Right lobe of liver (tissue), 6 donors: Measurements from ENCODE around the gene FEV. TPM values are rescaled to one million over a fixed set of nuclear protein-coding genes. Genes with fewer than 3 reads are reported as not detected.
A peak's percentile ranks its signal among the peaks of the same experiment; 100 is the strongest.

ENCODE experiments used
- ATAC-seq, 4 donors: fragments of 200-7000 bp; cut with Tn5 transposase; one replicate each; pipeline ENCODE4 v1.9.1; 2020; ENCODE audit warnings: mild to moderate bottlenecking in 4 of 4, moderate library complexity in 4 of 4
- DNase-seq, 3 donors: peaks; one replicate each; pipeline ENCODE4 v3.0.0-alpha.2; 2020
- H3K27ac ChIP-seq, 3 donors: fragments of 200-600 bp; one replicate each; pipeline ENCODE4 v1.8.0; 2022
- H3K27me3 ChIP-seq, 2 donors: fragments of 200-600 bp; one replicate each; pipeline ENCODE4 v1.8.0; 2022
- H3K36me3 ChIP-seq, 4 donors: fragments of 200-600 bp; sonication (generic) in 1 of 4; one replicate each; pipeline versions ENCODE4 v1.5.1 to v1.8.0; 2017 to 2022; ENCODE audit warnings: control low read depth in 1 of 4
- H3K4me1 ChIP-seq, 4 donors: fragments of 200-600 bp; sonication (generic) in 1 of 4; one replicate each; pipeline versions ENCODE4 v1.5.1 to v1.8.0; 2017 to 2022; ENCODE audit warnings: control low read depth in 1 of 4
- H3K4me3 ChIP-seq, 3 donors: fragments of 200-600 bp; one replicate each; pipeline ENCODE4 v1.8.0; 2022
- H3K9me3 ChIP-seq, 4 donors: fragments of 200-600 bp; sonication (generic) in 1 of 4; one replicate each; pipeline versions ENCODE4 v1.5.1 to v1.8.0; 2017 to 2022; ENCODE audit warnings: control low read depth in 1 of 4
- POLR2A ChIP-seq: fragments of 450-650 bp; IDR thresholded peaks from one replicate; pipeline ENCODE4 v1.6.1; 2017; ENCODE audit warnings: antibody characterized with exemption, mild to moderate bottlenecking
- WGBS: methylation state at CpG from one replicate; pipeline ENCODE4 v1.1.6; 2018; ENCODE audit warnings: low coverage, low lambda C conversion rate; ENCODE audit not compliant: insufficient coverage; ENCODE audit errors: missing lambda C conversion rate; 5-methylcytosine and 5-hydroxymethylcytosine counted together
- intact Hi-C, 2 donors: fragments of 100-400 bp; cut with DNase I; formaldehyde crosslinking; loops; one replicate each; pipeline versions ENCODE4 v1.11.2 to v1.14.1; 2022
- total RNA-seq, 6 experiments: library from RNA; depleted of rRNA in 2 of 6; stranded (reverse); fragments of >200 nt in 2 of 6; fragmentation: NEBNext Ultra II Directional in 3 of 6; extraction: Animal tissue kit (Norgen Biotek cat#: 25700) in 3 of 6; gene quantifications; one replicate each; pipeline versions ENCODE4 v1.1.0 to v1.2.4, GENCODE V29; 2016 to 2023
- TF ChIP-seq, protein P1 (sequence below), 4 donors: fragments of 200-600 bp in 3 of 4; fragments of 450-650 bp in 1 of 4; IDR thresholded peaks; one replicate each; pipeline versions ENCODE4 v1.5.1 to v1.8.0; 2016 to 2022; ENCODE audit warnings: antibody characterized with exemption in 4 of 4, mild to moderate bottlenecking in 2 of 4
- donor health status: DM: no; HTN: yes; CAD: no.
- donor health status: DM: no; HTN: no; CAD: no.
- donor health status: DM: no; HTN: no; CAD: no.
- donor health status: DM: no; HTN: yes; CAD: no.
- donor health status: DM: no; HTN: yes; CAD: no.

Gene FEV
- total RNA-seq, 6 experiments from 2014 or later = not detected

DNA sequence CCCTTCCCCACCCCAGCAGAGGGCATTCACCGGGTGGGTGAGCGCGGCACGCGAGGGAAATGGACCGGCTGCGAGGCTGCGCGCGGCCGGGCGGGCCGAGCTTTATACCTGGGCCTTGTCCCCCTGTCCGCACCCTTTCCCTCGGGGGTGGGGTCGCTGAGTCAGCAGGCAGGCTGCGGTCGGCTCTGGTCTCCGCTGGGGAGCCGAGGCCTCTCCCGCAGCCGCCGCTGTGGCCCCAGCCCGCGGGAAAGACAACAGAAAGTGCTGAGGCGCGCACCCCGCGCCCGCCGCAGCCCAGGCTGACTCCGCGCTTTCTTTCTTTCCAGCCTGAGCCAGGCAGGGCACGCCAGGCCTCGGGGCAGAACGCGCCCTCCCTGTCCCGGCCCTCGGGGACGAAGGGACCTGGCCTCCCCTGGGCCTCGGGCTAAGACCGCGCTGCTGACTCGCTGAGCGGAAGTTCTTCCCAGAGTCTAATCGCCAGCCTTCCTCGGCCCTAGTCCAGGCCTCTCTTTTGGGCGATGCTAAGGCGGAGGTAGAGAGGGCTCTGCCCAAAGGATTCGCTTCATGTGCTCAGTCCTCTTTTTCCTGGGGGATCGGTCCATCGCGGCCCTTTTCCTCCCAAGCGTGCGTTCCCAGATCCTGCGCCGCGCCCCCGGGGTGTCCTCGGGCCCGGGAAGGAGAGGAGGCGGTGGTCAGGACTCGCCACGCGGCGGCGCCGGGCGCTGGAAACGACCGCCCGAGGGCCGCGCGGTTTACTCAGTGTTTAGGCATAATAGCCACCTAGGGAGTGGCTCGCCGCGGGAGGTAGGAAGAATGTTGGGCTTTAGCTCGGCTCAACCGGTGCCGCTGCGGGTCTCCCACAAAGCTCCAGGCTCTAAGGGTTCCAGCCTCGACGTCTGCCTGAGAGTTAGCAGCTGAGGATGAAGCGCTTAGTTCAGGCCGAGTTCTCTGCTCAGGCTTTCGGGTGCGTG lies 8.6 kb upstream of the FEV start, which contains the start of gene CRYBA2:
Gene CRYBA2, minus strand, starts transcription at position 78 of the 971 bp plus-strand sequence. CDS start 246 bp downstream, outside the sequence.
- TF ChIP-seq, protein P1, sequence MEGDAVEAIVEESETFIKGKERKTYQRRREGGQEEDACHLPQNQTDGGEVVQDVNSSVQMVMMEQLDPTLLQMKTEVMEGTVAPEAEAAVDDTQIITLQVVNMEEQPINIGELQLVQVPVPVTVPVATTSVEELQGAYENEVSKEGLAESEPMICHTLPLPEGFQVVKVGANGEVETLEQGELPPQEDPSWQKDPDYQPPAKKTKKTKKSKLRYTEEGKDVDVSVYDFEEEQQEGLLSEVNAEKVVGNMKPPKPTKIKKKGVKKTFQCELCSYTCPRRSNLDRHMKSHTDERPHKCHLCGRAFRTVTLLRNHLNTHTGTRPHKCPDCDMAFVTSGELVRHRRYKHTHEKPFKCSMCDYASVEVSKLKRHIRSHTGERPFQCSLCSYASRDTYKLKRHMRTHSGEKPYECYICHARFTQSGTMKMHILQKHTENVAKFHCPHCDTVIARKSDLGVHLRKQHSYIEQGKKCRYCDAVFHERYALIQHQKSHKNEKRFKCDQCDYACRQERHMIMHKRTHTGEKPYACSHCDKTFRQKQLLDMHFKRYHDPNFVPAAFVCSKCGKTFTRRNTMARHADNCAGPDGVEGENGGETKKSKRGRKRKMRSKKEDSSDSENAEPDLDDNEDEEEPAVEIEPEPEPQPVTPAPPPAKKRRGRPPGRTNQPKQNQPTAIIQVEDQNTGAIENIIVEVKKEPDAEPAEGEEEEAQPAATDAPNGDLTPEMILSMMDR (IDR thresholded peaks at IDR 0.05) = no peak
- no peak for TF ChIP-seq POLR2A
- Histone ChIP-seq H3K36me3 (no peaks in the 10 kb centered on the region), H3K27me3 (peaks cover 10 to 38% of the 10 kb centered on the region in 2 donors), H3K27ac (no peak within 1 kb of the TSS), H3K9me3 (no peaks in the 10 kb centered on the region), H3K4me1 (peaks cover 0 to 15% (median 5%) of the 10 kb centered on the region in 4 donors), H3K4me3 (peak within 1 kb of the TSS; percentile 11 to 26 (median 23))
- DNase-seq (peak in 1 of 3 donors; percentile 23), ATAC-seq (peak in 1 of 4 donors; percentile 15)
- intact Hi-C loops = no loop called here
- WGBS = 4% methylated on average over 12 of the region's 88 CpGs

DNA sequence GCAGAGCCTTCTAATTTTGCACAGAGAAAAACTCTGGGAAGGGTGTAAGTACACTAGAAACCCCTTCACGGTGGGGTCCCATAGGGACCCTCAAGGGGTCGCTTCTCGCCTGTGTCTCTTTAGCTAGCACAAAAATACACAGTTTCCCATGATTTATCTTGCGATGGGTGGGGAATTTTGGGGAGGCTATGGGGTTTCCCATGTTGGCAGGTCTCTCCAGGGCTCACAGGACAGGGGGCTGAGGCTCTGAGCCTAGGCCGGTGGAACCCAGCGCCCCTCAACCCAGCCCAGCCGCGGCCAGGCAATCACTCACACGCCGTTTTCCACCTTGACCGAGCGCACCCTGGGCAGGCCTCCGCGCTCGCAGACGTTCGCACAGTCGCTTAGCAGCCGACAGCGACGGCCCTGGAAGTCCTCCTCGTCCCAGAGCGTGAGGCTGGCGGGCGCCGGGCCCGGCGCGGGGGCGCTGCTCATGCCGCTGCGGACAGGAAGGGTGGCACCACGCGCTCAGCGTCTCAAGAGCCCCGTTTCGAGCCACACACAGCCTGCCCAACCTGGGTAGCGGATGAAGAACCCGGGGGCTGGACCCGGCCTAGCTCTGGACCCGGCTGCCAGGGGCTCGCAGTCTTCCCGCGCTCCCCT lies 7.8 kb upstream of the FEV start:
- peaks cover 0 to 15% (median 5%) of the 10 kb centered on the region in 4 donors for H3K4me1 ChIP-seq
- peaks cover 10 to 38% of the 10 kb centered on the region in 2 donors for H3K27me3 ChIP-seq
- intact Hi-C loops = no loop called here
- H3K4me3 ChIP-seq = peak overlapping the region in 1 of 3 donors; percentile 11
- H3K27ac ChIP-seq = no peak overlapping the region
- WGBS = 5% methylated on average over 3 of the region's 44 CpGs
- no peak for DNase-seq
- ATAC-seq = no peak
- TF ChIP-seq, protein P1 (IDR thresholded peaks at IDR 0.05) = no peak
- H3K9me3 ChIP-seq = no peaks in the 10 kb centered on the region
- H3K36me3 ChIP-seq = no peaks in the 10 kb centered on the region

GRCh38 chr2:218992196-218992595 lies 7.2 kb upstream of the FEV start:
- 5% methylated on average over 3 of the region's 7 CpGs for WGBS
- Histone ChIP-seq H3K36me3 (no peaks in the 10 kb centered on the region), H3K27me3 (peaks cover 10 to 38% of the 10 kb centered on the region in 2 donors), H3K4me3 (no peak overlapping the region), H3K27ac (no peak overlapping the region), H3K4me1 (peaks cover 0 to 15% (median 5%) of the 10 kb centered on the region in 4 donors), H3K9me3 (no peaks in the 10 kb centered on the region)
- ATAC-seq = no peak
- no peak for DNase-seq
- intact Hi-C loops = no loop called here
- TF ChIP-seq, protein P1 (IDR thresholded peaks at IDR 0.05) = no peak
- no peak for TF ChIP-seq POLR2A

DNA sequence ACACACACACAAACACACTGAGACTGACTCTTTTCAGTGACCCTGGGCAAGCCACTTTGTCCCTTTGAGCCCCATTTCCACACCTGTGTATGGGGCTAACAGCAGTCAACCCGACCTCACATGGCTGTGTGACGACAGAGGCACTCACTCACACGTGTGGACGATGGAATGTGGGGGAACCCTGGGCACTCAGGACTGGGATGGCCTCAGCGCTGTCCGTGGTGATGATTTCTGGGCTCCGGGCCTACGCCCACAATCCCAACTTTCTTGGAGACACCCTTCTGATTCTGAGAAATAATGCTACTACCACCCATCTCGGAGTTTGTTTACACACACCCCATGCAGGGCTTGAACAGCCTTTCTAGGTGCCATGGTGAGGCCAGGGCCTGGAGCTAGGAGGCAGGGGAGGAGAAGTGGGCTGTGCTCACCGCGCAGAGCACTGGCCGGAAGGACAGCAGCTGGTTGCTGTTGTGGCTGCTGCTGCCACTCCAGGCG lies 6.7 kb upstream of the FEV start:
- H3K36me3 ChIP-seq = no peaks in the 10 kb centered on the region
- no peak for DNase-seq
- H3K9me3 ChIP-seq = no peaks in the 10 kb centered on the region
- H3K27me3 ChIP-seq = peaks cover 10 to 38% of the 10 kb centered on the region in 2 donors
- intact Hi-C loops = no loop called here
- TF ChIP-seq POLR2A = no peak
- TF ChIP-seq, protein P1 (IDR thresholded peaks at IDR 0.05) = no peak
- ATAC-seq = no peak
- 11% methylated on average over 8 of the region's 13 CpGs for WGBS
- peaks cover 0 to 15% (median 5%) of the 10 kb centered on the region in 4 donors for H3K4me1 ChIP-seq
- H3K27ac ChIP-seq = no peak overlapping the region
- H3K4me3 ChIP-seq = no peak overlapping the region
